Stimulated activated CD8-positive, alpha-beta memory T cell treated with anti-CD3 and anti-CD28 coated beads, Interleukin-4, amount 100 ng/mL, for 24 hours (primary cell): Measurements from ENCODE around the gene AVP.

ENCODE experiments used
- DNase-seq: peaks from one replicate; pipeline ENCODE4 v3.0.0-alpha.2; 2020; ENCODE audit warnings: low read depth

The AVP gene

DNA sequence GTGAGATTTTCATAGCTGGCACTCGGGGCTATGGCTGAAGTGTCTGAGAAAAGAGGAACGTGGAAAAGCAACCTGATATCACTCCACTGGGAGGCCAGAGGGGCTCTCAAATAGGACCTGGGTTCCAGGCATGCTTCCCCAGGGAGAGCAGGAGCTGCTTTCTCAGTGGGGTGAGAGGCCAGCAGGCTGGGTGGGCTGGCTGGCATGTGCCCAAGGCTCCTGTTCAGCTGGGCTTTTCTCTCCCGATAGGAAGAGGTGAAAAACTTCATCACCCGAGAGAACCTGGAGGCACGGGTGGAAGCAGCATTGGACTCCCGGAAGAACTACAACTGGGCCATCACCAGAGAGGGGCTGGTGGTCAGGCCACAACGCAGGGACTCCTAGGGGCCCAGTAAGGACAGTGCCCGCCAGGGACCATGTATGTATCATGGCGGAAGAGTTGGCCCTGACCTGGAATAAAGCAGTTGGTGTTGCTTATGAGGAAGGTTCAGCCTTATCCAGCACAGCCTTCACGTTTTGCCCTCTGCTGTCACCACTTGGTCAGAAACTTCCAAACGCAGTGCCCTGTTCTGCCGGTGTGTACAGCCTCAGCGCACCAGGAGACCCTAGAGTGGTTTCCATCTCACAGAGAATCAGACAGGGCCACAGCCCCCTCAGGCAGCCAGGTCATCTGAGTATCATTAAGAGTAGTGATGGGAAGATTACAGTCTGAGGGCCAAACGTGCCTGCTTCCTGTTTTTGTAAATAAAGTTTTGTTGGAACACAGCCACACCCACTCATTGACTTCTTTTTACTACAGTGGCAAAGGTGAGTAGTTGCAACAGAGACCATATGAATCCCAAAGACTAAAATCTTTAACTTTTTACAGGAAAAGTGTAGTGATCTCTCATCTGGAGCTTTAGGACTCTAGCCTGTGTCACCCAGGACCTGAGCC, 36.8 kb downstream of the AVP start:
- no peak for DNase-seq

DNA sequence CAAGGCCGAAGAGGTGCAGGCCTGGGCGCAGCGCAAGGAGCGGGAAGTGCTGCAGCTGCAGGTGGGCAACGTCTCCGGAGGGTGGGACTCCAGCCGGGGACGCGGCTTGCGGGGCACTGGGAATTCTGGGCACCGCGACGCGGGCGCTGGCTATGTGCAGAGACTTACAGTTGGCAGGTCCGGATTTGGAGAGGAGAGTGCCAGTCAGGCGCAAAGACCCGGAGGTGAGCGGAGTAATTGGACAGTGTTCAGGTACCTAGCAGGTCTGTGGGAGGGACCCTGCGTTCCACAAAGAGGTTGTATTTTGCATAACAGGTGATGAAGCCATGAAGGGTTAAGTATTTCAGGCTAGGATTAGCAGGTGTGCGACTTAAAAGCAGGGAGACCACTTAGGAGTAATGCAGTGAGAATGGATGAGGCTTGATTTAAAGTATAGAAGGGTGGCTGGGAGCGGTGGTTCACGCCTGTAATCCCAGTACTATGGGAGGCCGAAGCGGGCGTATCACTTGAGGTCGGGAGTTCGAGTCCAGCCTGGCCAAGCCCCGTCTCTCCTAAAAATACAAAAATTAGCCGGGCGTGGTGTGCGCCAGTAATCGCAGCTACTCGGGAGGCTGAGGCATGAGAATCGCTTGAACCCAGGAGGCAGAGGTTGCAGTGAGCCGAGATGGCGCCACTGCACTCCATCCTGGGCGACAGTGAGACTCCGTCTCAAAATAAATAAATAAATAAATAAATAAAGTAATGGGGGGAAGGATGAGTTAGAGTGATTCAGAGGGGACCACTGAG, 37.7 kb downstream of the AVP start:
- no peak for DNase-seq

DNA sequence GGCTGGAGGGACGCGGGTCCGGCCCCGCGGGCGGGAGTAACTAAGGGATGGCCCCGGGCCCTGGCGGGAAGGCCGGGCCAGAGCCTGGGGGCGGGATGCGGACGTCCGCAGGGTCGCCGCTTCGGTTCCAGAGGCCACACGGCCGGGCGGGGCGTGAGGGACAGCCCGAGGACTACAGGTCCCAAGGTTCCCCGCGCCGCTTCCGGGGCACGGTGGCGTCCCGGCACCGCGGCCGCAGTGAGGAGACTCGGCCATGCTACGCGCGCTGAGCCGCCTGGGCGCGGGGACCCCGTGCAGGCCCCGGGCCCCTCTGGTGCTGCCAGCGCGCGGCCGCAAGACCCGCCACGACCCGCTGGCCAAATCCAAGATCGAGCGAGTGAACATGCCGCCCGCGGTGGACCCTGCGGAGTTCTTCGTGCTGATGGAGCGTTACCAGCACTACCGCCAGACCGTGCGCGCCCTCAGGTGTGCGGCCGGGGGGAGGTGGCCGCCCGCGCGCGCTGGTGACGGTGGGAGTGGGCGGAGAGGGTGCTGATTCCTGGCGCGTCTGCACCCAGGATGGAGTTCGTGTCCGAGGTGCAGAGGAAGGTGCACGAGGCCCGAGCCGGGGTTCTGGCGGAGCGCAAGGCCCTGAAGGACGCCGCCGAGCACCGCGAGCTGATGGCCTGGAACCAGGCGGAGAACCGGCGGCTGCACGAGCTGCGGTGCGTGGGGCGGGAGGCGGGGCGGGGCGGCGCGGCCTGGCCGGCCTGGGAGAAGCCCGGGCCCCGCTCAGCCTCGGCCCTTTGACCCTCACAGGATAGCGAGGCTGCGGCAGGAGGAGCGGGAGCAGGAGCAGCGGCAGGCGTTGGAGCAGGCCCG, 38.5 kb downstream of the AVP start, which contains the start of gene MRPS26:
TSS of gene MRPS26 (plus strand) at position 237 of the 861 bp plus-strand sequence. CDS start at position 254, 17 bp downstream.
- DNase-seq, result peak; percentile 78

DNA sequence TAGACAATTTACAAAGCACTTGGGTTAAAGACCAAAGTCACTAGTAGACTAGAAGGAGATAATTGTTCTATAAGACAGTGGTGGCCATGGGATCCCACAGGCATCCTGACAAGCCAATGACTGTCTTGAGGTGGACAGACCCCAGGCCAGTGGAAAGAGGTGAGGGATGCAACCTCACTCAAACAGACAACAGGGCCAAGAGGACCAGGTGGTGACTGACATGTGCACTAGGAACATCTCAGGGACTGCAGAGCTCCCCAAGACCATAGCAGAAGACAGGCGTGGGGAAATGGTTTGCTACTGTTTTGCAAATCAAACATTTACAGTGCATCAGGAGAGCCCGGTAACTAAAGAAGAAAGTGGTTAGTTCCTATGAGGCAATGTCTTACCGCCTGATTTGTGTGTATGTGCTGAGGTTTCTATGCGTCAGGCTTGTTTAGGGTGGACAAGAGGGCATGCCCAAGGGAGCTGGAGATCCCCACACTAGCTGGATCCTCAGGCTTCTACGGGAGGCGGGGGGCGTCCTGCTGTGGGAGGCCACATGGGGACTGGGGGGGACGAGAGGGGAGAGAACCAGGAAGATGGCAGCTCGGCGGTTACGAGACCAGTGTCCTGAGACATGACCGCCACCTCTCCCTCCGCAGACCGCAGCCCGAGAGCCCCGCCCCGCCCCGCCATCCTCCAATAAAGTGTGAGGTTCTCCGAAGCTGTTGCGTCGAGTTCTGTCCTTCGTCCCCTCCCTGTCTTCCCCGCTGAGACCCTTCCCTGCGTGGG, 39.3 kb downstream of the AVP start:
- DNase-seq, result peak; percentile 29

DNA sequence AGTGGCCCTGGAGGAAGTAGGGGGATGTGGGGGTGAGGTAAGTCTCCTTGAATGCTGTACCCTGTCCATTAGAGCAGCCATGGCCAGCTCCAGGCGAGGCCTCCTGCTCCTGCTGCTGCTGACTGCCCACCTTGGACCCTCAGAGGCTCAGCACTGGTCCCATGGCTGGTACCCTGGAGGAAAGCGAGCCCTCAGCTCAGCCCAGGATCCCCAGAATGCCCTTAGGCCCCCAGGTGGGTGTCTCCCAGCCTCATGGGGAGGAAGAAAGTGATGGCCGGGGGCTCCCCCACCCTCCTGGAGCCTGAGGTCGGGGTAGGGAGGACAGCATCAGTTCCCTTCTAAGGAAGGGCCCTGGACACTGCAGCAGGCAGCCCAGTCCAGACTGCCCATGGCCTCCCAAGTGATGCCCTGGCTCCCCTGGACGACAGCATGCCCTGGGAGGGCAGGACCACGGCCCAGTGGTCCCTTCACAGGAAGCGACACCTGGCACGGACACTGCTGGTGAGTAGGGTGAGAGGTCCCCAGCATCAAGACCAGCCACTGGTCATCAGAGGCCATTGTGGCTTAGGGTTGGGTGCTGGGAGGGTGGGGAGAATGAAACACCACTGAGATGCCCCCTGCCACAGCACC, 40.1 kb downstream of the AVP start:
- DNase-seq, result no peak

DNA sequence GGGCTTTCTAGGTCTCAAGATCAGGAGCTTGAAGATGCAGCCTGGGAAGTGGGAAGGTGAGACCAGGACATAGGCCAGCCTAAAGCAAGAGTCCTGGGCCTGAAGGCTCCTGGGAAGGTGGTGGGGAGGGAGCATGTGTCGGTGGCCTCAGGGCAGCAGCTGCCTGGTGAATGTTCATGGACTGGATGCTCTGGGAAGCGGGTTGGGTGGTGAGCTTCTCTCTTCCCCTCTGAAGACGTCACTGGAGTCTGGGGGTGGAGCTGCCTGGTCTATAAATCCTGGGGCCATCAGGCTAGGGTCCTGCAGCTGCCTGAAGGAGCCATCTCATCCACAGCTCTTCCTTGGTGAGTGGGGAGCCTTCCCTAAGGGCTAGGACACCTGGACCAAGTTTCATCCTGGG, 41.2 kb downstream of the AVP start, which contains the start of gene GNRH2:
TSS of gene GNRH2 (plus strand) at position 301 of the 400 bp plus-strand sequence. CDS start 793 bp downstream, outside the sequence.
- no peak for DNase-seq

DNA sequence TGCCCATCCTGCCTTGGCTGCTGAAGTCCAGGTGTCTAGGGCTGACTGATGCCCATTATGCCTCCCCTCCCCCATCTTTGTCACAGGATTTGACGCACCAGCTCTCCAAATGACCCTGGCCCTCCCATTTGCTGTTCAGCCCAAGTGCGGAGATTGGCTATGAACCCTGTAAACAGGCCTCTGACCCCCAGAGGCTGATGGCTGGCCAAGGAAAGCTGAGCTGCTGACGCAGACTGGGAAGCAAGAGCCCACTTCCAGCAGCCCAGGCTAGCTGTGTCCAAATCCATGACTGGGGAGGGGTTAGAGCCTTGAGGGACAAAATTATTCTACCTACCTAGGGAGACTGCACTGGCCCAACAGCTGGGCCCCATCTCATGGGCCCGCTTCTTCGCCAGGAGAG, 41.9 kb downstream of the AVP start:
- DNase-seq, result no peak

DNA sequence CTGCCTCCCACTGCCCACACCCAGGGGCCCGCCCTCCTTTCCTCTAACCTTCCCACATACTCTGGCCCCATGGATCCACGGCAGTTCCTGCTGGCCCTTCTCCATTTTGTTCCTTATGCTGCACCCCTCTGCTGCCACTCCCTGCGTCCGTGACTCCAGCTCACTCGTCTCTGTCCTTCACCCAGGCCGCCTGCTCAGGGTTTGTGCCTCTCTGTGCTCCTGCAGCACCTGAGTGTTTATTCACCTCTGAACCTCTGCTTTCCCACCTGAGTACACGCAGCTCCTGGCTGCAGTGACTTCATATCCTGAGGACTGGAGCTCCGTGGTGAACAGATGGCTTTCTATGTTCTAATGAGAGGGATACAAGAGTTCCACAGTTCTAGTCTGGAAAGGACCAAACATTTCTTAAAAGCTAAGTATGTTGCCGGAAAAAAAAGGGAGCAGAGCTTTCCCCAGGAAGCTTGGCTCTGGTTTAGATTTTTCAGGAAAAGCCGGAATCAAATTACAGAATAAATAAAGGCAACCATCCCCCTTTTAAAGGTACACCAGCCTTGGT, 42.6 kb downstream of the AVP start:
- no peak for DNase-seq

DNA sequence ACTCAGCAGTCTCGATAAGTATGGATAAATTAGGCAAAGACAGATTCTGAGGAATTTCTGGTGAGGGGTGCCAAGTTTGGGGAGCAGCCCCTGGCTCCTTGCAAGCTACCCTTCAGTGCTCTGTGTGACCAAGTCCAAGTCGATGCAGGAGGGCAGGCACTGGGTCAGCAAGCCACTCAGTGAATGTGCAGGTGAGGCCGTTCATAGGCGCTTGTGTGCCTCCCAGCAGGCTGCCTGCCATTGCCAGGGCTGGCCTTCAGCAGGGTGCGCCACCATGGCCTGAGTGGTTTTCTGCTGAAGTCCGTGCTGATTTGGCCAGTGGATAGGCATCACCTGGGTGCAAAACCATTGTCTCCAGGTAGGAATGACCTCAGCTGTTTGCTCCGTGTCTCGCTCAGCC, 44.4 kb downstream of the AVP start:
- no peak for DNase-seq

DNA sequence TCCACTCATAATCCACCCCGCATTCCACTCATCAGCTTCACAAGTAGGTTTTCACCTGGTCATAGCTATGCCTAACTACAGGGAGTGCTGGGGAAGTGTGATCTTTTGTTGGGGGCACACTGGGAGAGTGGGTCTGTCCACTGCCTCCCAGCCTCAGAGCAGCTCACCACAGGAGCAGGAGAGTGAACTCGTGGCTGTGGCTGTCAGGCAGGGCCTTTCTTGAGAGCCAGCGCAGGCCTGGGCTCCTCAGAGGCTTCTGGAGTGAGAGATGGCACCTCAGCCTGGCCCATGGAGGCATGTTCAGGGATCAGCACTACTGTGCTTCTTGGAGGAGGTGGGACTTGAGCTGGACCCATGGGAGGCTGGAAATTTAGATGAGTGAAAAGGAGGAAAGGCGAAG, 45.1 kb downstream of the AVP start:
- DNase-seq, result no peak

DNA sequence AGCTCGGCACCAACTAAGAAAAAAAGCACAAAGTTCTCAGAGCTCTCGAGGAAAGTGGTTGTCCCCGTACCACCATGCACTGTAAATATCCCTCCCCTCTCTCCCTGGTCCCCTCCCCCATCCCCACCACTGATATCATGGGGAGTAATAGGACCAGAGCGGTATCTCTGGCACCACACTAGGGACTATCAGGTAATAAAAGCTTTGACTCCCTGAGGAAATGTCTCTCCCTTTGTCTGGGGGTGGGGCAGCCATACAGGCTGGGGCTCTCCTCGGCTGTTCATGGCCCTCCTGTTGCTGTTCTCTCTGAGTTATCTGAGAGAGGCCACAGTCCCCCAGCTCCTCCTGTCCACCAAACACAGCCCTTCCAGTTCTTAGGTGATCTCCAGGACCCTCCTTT, 46.1 kb downstream of the AVP start:
- no peak for DNase-seq

DNA sequence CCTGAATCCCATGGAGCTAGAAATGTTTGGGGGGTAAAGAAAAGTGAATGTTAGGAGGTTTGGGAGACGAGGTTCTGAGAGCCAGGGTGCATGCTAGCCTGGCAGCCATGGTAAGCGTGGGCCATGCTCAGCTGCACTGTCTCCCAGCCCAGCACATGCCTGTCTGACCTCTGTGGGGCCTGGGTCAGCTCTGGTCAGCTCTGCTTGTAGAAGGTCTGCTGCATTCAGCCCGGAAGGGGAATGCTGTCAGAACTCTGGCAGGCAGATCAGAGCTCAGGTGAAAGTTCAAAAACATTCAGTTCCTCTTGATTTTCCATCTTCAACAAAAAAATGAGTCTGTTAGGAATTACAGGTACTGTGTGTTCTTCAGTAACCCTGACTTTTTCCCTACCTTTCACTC, 46.9 kb downstream of the AVP start:
- DNase-seq, result no peak

DNA sequence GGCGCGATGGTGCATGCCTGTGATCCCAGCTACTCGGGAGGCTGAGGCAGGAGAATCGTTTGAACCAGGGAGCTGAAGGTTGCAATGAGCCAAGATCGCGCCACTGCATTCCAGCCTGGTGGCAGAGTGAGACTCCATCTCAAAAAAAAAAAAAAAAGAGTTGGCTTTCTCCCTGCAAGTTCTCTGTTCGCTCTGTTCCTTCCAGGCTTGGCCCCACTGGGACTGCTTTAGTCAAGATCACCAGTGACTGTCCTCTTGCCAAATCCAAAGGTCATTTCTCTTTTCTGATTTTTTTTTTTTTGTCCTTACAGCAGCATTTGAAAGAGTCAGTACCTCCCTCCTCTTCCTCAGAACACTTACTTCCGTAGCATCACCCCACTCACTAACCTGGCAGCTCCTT, 51.9 kb downstream of the AVP start:
- no peak for DNase-seq
